Measurements from ENCODE around the gene SGCG. TPM values are rescaled to one million over a fixed set of nuclear protein-coding genes. Genes with fewer than 3 reads are reported as not detected.
"Not testable (repeated sequence)": the region's sequence is repeated elsewhere in the genome, so short reads cannot be mapped to it uniquely, and the experiment has no call there.

Gene SGCG
- polyA plus RNA-seq, 2 donors = 0.16 to 0.59 TPM

DNA sequence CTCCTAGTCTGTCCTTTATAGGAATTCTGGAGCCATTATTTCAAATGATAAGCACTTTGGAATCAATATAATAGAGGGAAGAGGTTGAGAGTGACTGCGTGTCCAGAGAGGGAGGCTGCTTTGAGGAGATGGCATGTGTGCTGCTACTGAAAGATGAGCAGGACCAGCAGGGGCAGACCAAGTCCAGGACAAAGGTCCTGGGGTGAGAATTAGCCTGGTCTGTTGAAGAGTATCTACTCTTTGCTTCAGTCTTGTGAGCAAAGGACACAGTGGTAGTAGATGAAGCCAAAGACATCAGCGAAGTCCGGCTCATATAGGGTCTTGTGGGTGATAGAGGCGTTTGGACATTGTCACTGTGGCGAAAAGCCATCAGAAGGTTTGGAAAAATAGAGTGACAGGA, 21.1 kb downstream of the SGCG start:
- Histone ChIP-seq H3K4me1 (ENCODE audit: control insufficient read depth in 2 of 2, insufficient read depth in 2 of 2, low read length in 1 of 2) (peaks cover 0 to 3% of the 10 kb centered on the region in 2 donors), H3K27me3 (ENCODE audit: control insufficient read depth in 1 of 2, insufficient read depth in 2 of 2, low read length in 2 of 2) (no peaks in the 10 kb centered on the region), H3K9me3 (ENCODE audit: control insufficient read depth in 2 of 2, insufficient read depth in 1 of 2, low read depth in 1 of 2, low read length in 1 of 2) (no peaks in the 10 kb centered on the region), H3K27ac (ENCODE audit: low read depth in 2 of 2, low read length in 1 of 2) (no peak overlapping the region), H3K36me3 (ENCODE audit: control insufficient read depth in 2 of 2, insufficient read depth in 2 of 2, low read length in 1 of 2) (no peaks in the 10 kb centered on the region), H3K4me3 (ENCODE audit: low read depth in 1 of 2, low read length in 2 of 2) (no peak overlapping the region)
- 74 to 79% methylated on average over 5 of the region's 5 CpGs for WGBS, 2 donors

DNA sequence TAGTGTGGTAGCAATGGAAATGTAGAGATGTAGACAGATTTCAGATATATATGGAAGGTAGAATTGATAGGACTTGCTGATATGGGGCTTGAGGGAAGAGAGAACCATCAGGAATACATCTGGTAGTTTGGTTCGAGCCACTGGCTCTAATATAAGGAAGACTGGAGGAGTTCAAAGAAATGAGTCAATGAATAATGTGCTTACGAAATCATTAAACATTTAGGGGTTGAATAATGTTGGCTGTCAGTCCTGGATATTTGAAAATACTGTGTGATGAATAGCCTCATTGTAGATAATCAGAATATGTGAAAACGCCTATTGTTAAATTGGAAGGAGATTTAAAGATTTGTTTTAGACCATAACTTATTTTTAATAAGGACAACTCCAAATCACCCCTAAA, 21.6 kb downstream of the SGCG start:
- Histone ChIP-seq H3K36me3 (ENCODE audit: control insufficient read depth in 2 of 2, insufficient read depth in 2 of 2, low read length in 1 of 2) (no peaks in the 10 kb centered on the region), H3K4me3 (ENCODE audit: low read depth in 1 of 2, low read length in 2 of 2) (no peak overlapping the region), H3K27ac (ENCODE audit: low read depth in 2 of 2, low read length in 1 of 2) (no peak overlapping the region), H3K27me3 (ENCODE audit: control insufficient read depth in 1 of 2, insufficient read depth in 2 of 2, low read length in 2 of 2) (no peaks in the 10 kb centered on the region), H3K9me3 (ENCODE audit: control insufficient read depth in 2 of 2, insufficient read depth in 1 of 2, low read depth in 1 of 2, low read length in 1 of 2) (no peaks in the 10 kb centered on the region), H3K4me1 (ENCODE audit: control insufficient read depth in 2 of 2, insufficient read depth in 2 of 2, low read length in 1 of 2) (peaks cover 0 to 3% of the 10 kb centered on the region in 2 donors)
- WGBS, 2 donors = 20 to 26% methylated on average over 3 of the region's 3 CpGs

DNA sequence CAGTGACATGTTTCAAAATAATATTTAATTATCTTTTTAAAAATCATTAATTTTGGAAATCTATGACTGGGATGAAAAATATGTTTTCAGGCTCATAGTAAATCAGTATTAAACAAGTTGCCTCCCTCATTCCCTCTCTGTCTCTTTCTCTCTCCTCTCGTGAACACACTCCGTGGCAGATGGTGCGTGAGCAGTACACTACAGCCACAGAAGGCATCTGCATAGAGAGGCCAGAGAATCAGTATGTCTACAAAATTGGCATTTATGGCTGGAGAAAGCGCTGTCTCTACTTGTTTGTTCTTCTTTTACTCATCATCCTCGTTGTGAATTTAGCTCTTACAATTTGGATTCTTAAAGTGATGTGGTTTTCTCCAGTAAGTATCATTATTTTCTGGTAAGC, 22.7 kb downstream of the SGCG start:
- WGBS, 2 donors = 77 to 81% methylated on average over 5 of the region's 5 CpGs
- Histone ChIP-seq H3K4me1 (ENCODE audit: control insufficient read depth in 2 of 2, insufficient read depth in 2 of 2, low read length in 1 of 2) (peaks cover 0 to 3% of the 10 kb centered on the region in 2 donors), H3K4me3 (ENCODE audit: low read depth in 1 of 2, low read length in 2 of 2) (no peak overlapping the region)

DNA sequence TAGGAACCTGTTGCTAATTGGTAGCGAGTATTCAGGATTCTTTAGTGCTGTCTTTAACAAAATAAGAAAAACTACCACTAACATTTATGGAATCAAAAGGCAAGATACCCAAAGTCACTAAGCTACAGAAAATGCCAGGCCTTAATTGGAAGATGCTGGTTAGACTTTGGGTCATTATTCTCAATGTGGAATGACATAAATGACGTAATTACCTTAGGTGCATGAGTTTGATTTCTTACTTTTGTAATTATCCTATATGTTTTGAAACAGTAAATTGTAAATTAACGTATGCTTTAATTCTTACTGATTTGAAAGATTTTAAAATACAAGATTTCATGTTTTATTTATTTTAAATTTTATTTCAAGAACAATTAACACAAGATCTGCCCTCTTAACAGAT, 25.0 kb downstream of the SGCG start:
- Histone ChIP-seq H3K36me3 (ENCODE audit: control insufficient read depth in 2 of 2, insufficient read depth in 2 of 2, low read length in 1 of 2) (no peaks in the 10 kb centered on the region), H3K27ac (ENCODE audit: low read depth in 2 of 2, low read length in 1 of 2) (no peak overlapping the region), H3K4me1 (ENCODE audit: control insufficient read depth in 2 of 2, insufficient read depth in 2 of 2, low read length in 1 of 2) (peaks cover 0 to 3% of the 10 kb centered on the region in 2 donors), H3K27me3 (ENCODE audit: control insufficient read depth in 1 of 2, insufficient read depth in 2 of 2, low read length in 2 of 2) (no peaks in the 10 kb centered on the region), H3K9me3 (ENCODE audit: control insufficient read depth in 2 of 2, insufficient read depth in 1 of 2, low read depth in 1 of 2, low read length in 1 of 2) (no peaks in the 10 kb centered on the region), H3K4me3 (ENCODE audit: low read depth in 1 of 2, low read length in 2 of 2) (no peak overlapping the region)
- WGBS, 2 donors = 91% methylated on average over 3 of the region's 3 CpGs

More for the DNA sequence above, 22.7 kb downstream of the SGCG start:
- H3K27ac ChIP-seq (ENCODE audit: low read depth in 2 of 2, low read length in 1 of 2) = no peak overlapping the region
- H3K27me3 ChIP-seq (ENCODE audit: control insufficient read depth in 1 of 2, insufficient read depth in 2 of 2, low read length in 2 of 2) = no peaks in the 10 kb centered on the region
- no peaks in the 10 kb centered on the region for H3K9me3 ChIP-seq (ENCODE audit: control insufficient read depth in 2 of 2, insufficient read depth in 1 of 2, low read depth in 1 of 2, low read length in 1 of 2)
- no peaks in the 10 kb centered on the region for H3K36me3 ChIP-seq (ENCODE audit: control insufficient read depth in 2 of 2, insufficient read depth in 2 of 2, low read length in 1 of 2)

DNA sequence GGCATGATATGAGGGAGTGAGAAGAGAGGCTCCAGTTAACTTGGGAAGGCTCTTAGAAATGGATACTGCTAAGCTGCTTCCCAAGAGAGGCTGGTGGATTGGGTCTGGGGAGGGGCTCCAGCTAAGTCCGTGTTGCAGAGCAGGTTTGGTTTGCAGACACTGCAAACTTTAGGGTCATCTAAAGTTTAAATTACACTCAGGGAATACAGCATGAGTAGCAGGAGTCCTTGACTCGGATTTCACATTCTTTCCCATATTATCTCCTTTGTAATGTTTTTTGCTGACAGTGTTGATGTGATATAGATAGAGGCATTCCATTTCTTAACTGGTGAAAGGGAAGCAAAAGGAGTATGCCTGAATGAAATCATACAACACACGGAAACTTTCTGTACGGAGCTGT, 31.9 kb downstream of the SGCG start:
- WGBS, 2 donors = 31 to 42% methylated on average over 4 of the region's 4 CpGs
- Histone ChIP-seq H3K4me3 (ENCODE audit: low read depth in 1 of 2, low read length in 2 of 2) (no peak overlapping the region), H3K9me3 (ENCODE audit: control insufficient read depth in 2 of 2, insufficient read depth in 1 of 2, low read depth in 1 of 2, low read length in 1 of 2) (no peaks in the 10 kb centered on the region), H3K27me3 (ENCODE audit: control insufficient read depth in 1 of 2, insufficient read depth in 2 of 2, low read length in 2 of 2) (no peaks in the 10 kb centered on the region), H3K4me1 (ENCODE audit: control insufficient read depth in 2 of 2, insufficient read depth in 2 of 2, low read length in 1 of 2) (no peaks in the 10 kb centered on the region), H3K36me3 (ENCODE audit: control insufficient read depth in 2 of 2, insufficient read depth in 2 of 2, low read length in 1 of 2) (no peaks in the 10 kb centered on the region), H3K27ac (ENCODE audit: low read depth in 2 of 2, low read length in 1 of 2) (no peak overlapping the region)

DNA sequence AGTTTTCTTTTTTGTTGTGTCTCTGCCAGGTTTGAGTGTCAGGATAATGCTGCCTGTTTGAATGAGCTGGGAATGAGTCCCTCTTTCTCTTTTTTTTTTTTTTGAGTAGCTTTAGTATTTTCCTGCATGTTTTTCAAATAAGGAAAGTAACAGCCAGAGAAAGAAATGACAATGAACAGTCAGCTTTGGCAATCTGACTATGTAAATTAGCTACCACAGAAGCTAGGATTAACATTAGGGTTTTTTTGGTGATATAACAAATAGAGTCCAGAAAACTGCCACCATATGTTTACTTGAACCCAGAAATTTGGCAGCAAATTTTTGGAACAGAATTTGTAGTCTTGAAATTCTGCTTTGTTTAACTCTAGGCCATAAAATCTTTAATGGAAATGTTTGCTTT, 50.5 kb downstream of the SGCG start:
- Histone ChIP-seq H3K4me1 (ENCODE audit: control insufficient read depth in 2 of 2, insufficient read depth in 2 of 2, low read length in 1 of 2) (no peaks in the 10 kb centered on the region), H3K4me3 (ENCODE audit: low read depth in 1 of 2, low read length in 2 of 2) (no peak overlapping the region), H3K27ac (ENCODE audit: low read depth in 2 of 2, low read length in 1 of 2) (no peak overlapping the region), H3K36me3 (ENCODE audit: control insufficient read depth in 2 of 2, insufficient read depth in 2 of 2, low read length in 1 of 2) (no peaks in the 10 kb centered on the region), H3K9me3 (ENCODE audit: control insufficient read depth in 2 of 2, insufficient read depth in 1 of 2, low read depth in 1 of 2, low read length in 1 of 2) (peaks cover 0 to 3% of the 10 kb centered on the region in 2 donors), H3K27me3 (ENCODE audit: control insufficient read depth in 1 of 2, insufficient read depth in 2 of 2, low read length in 2 of 2) (no peaks in the 10 kb centered on the region)

DNA sequence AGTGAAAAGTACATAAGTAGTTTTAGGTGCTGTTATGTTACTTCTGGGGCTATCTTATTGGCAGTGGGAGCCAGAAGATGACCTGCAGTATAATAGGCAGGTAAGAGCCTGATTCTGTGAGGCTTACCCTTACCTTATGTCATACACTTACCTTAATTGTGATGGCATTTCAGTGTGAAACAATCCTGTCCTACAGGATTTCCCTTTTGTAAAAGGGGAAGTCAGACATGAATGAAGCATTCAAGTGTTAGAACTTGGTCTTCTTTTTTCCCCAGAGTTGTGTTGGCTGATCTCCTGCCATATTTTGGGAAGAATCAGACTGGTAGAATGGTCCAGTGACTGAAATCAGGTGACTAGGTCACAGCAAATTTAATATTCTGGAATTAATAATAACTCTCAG, 55.2 kb downstream of the SGCG start:
- Histone ChIP-seq H3K9me3 (ENCODE audit: control insufficient read depth in 2 of 2, insufficient read depth in 1 of 2, low read depth in 1 of 2, low read length in 1 of 2) (peaks cover 0 to 3% of the 10 kb centered on the region in 2 donors), H3K4me1 (ENCODE audit: control insufficient read depth in 2 of 2, insufficient read depth in 2 of 2, low read length in 1 of 2) (no peaks in the 10 kb centered on the region), H3K27ac (ENCODE audit: low read depth in 2 of 2, low read length in 1 of 2) (no peak overlapping the region), H3K27me3 (ENCODE audit: control insufficient read depth in 1 of 2, insufficient read depth in 2 of 2, low read length in 2 of 2) (no peaks in the 10 kb centered on the region), H3K4me3 (ENCODE audit: low read depth in 1 of 2, low read length in 2 of 2) (no peak overlapping the region), H3K36me3 (ENCODE audit: control insufficient read depth in 2 of 2, insufficient read depth in 2 of 2, low read length in 1 of 2) (no peaks in the 10 kb centered on the region)

DNA sequence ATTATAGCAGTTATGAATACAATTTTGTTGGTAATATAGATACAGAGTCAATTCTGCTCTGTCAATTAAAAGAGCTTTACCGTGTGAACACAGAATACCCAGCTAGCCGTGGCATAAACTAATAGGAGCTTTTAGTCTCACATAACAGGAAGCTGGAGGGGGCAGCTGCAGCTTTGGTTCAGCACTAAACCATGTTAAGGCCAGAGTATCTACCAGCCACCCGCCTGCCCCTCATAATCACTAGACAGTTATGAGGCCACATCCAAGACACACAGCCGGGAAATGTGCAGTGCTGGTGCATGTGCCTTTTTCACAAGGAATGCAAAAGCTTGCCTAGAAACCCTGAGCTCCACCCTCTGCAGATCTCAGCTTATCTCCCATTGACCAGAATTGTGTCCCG, 62.3 kb downstream of the SGCG start:
- Histone ChIP-seq H3K4me3 (ENCODE audit: low read depth in 1 of 2, low read length in 2 of 2) (no peak overlapping the region), H3K36me3 (ENCODE audit: control insufficient read depth in 2 of 2, insufficient read depth in 2 of 2, low read length in 1 of 2) (no peaks in the 10 kb centered on the region), H3K27me3 (ENCODE audit: control insufficient read depth in 1 of 2, insufficient read depth in 2 of 2, low read length in 2 of 2) (no peaks in the 10 kb centered on the region), H3K27ac (ENCODE audit: low read depth in 2 of 2, low read length in 1 of 2) (no peak overlapping the region), H3K9me3 (ENCODE audit: control insufficient read depth in 2 of 2, insufficient read depth in 1 of 2, low read depth in 1 of 2, low read length in 1 of 2) (no peaks in the 10 kb centered on the region), H3K4me1 (ENCODE audit: control insufficient read depth in 2 of 2, insufficient read depth in 2 of 2, low read length in 1 of 2) (no peaks in the 10 kb centered on the region)
- WGBS, 2 donors = 65 to 68% methylated on average over 5 of the region's 5 CpGs

DNA sequence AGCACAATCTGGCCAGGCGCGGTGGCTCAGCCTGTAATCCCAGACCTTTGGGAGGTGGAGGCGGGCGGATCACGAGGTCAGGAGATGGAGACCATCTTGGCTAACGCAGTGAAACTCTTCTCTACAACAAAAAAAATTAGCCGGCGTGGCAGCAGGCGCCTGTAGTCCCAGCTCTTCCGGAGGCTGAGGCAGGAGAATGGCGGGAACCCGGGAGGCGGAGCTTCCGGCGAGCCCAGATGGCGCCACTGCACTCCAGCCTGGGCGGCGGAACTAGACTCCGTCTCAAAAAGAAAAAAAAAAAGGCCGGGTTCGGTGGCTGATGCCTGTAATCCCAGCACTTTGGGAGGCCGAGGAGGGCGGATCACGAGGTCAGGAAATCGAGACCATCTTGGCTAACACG, 67.6 kb downstream of the SGCG start:
- H3K9me3 ChIP-seq (ENCODE audit: control insufficient read depth in 2 of 2, insufficient read depth in 1 of 2, low read depth in 1 of 2, low read length in 1 of 2); H3K36me3 ChIP-seq (ENCODE audit: control insufficient read depth in 2 of 2, insufficient read depth in 2 of 2, low read length in 1 of 2); H3K4me1 ChIP-seq (ENCODE audit: control insufficient read depth in 2 of 2, insufficient read depth in 2 of 2, low read length in 1 of 2); H3K4me3 ChIP-seq (ENCODE audit: low read depth in 1 of 2, low read length in 2 of 2); H3K27ac ChIP-seq (ENCODE audit: low read depth in 2 of 2, low read length in 1 of 2); H3K27me3 ChIP-seq (ENCODE audit: control insufficient read depth in 1 of 2, insufficient read depth in 2 of 2, low read length in 2 of 2): not testable (repeated sequence)
- WGBS, 2 donors = 96% methylated on average over 26 of the region's 26 CpGs

DNA sequence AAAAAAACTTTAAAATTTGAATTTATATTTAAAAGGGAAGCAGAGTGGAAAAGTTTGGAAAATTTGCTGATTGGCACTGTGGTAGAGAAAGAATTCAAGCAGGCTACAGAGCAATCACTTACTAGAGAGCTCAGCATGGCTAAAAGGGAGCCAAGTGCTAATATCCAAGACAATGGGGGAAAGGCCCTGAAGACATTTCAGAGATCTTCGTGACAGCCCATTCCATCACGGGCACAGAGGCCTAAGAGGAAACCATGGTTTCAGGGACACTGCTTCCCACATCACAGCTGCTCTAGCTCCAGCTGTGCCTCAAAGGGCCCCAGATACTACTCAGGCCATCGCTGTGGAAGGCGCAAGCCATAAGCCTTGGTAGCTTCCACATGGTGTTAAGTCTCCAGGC, 73.7 kb downstream of the SGCG start:
- H3K27me3 ChIP-seq (ENCODE audit: control insufficient read depth in 1 of 2, insufficient read depth in 2 of 2, low read length in 2 of 2) = no peaks in the 10 kb centered on the region
- no peaks in the 10 kb centered on the region for H3K9me3 ChIP-seq (ENCODE audit: control insufficient read depth in 2 of 2, insufficient read depth in 1 of 2, low read depth in 1 of 2, low read length in 1 of 2)
- no peak overlapping the region for H3K4me3 ChIP-seq (ENCODE audit: low read depth in 1 of 2, low read length in 2 of 2)
- 83 to 90% methylated on average over 4 of the region's 4 CpGs for WGBS, 2 donors
- no peak overlapping the region for H3K27ac ChIP-seq (ENCODE audit: low read depth in 2 of 2, low read length in 1 of 2)
- H3K36me3 ChIP-seq (ENCODE audit: control insufficient read depth in 2 of 2, insufficient read depth in 2 of 2, low read length in 1 of 2) = no peaks in the 10 kb centered on the region
- H3K4me1 ChIP-seq (ENCODE audit: control insufficient read depth in 2 of 2, insufficient read depth in 2 of 2, low read length in 1 of 2) = no peaks in the 10 kb centered on the region

All from esophagus (tissue), 2 donors.